HepG2 (cell line): ENCODE results near the gene GTF2F1. TPM values are rescaled to one million over a fixed set of nuclear protein-coding genes. Genes with fewer than 3 reads are reported as not detected.

Experiments used
- ATAC-seq: fragments of 200-7000 bp; cut with Tn5 transposase; 3 replicates; pipeline ENCODE4 v1.9.1; 2020; ENCODE audit warnings: mild to moderate bottlenecking, moderate library complexity
- BruUV-seq: library from RNA; stranded (reverse); fragments of 400-500 nt; replicated peaks from 2 replicates; lab custom pipeline; 2021; lab: Mats Ljungman, UMichigan
- CTCF ChIA-PET: fragments of 300-600 bp; formaldehyde crosslinking; extraction: SDS; loops from one replicate; lab custom pipeline; 2021; ENCODE audit warnings: low total read pairs, inconsistent platforms, low intra/inter-chr PET ratio; lab: Yijun Ruan, JAX
- POLR2A ChIA-PET: fragments of 350-600 bp; sonication (Branson Sonifier 250); formaldehyde crosslinking; loops from one replicate; lab custom pipeline; 2020; ENCODE audit warnings: antibody characterized with exemption, inconsistent platforms; lab: Yijun Ruan, JAX
- DNase-seq: peaks from one replicate; pipeline ENCODE4 v3.0.0-alpha.2; 2015; ENCODE audit warnings: low spot score
- FAIRE-seq: peaks from 3 replicates; lab custom pipeline; 2011; peaks lifted over from hg19 to GRCh38; lab: Jason Lieb, UNC
- H2AFZ ChIP-seq: one replicate; pipeline ENCODE4 v1.6.1; 2011; ENCODE audit warnings: low read length, inconsistent platforms
- H3K27ac ChIP-seq: fragments of 300-600 bp; 3 replicates; pipeline ENCODE4 v1.8.0; 2011; ENCODE audit warnings: mixed run types, mild to moderate bottlenecking, mixed read lengths, low read length, inconsistent platforms; ENCODE audit not compliant: insufficient read depth; ENCODE audit errors: extremely low read length
- H3K27me3 ChIP-seq, 2 experiments: fragments of 200-600 bp in 1 of 2; 2 replicates in 1 of 2; 3 replicates in 1 of 2; pipeline versions ENCODE4 v1.6.0 to v1.8.0; 2011; ENCODE audit warnings: low read length in 2 of 2, mild to moderate bottlenecking in 2 of 2, moderate library complexity in 2 of 2, inconsistent platforms in 1 of 2; ENCODE audit not compliant: insufficient read depth in 2 of 2, control insufficient read depth in 1 of 2
- H3K36me3 ChIP-seq, 2 experiments: fragments of 200-600 bp in 1 of 2; replicated peaks in 1 of 2; 2 replicates in 1 of 2; 3 replicates in 1 of 2; pipeline versions ENCODE4 v1.5.1 to v1.8.0; 2011; ENCODE audit warnings: low read length in 2 of 2, inconsistent platforms in 1 of 2; ENCODE audit not compliant: insufficient read depth in 2 of 2, control insufficient read depth in 1 of 2
- H3K4me1 ChIP-seq: 2 replicates; pipeline ENCODE4 v1.5.1; 2012; ENCODE audit warnings: low read length, inconsistent platforms; ENCODE audit not compliant: insufficient read depth
- H3K4me2 ChIP-seq: 2 replicates; pipeline ENCODE4 v1.6.0; 2011; ENCODE audit warnings: low read depth, low read length, inconsistent platforms
- H3K4me3 ChIP-seq, 3 experiments: fragments of 200-600 bp in 1 of 3; sonication (generic), shearing (Covaris generic) in 1 of 3; replicated peaks in 1 of 3; 2 replicates each; pipeline ENCODE4 v1.5.1; 2011 to 2016; ENCODE audit warnings: low read length in 3 of 3, inconsistent platforms in 2 of 3, low read depth in 2 of 3, mild to moderate bottlenecking in 2 of 3, control low read depth in 1 of 3, mixed read lengths in 1 of 3; ENCODE audit not compliant: insufficient read depth in 1 of 3
- H3K79me2 ChIP-seq: one replicate; pipeline ENCODE4 v1.6.1; 2011; ENCODE audit warnings: low read length, inconsistent platforms; ENCODE audit not compliant: insufficient read depth
- H3K9ac ChIP-seq: 2 replicates; pipeline ENCODE4 v1.6.0; 2011; ENCODE audit warnings: mild to moderate bottlenecking, low read depth, low read length, inconsistent platforms; ENCODE audit not compliant: insufficient read depth
- H3K9me3 ChIP-seq: 2 replicates; pipeline ENCODE4 v1.5.1; 2012; ENCODE audit warnings: mild to moderate bottlenecking, low read length
- H4K20me1 ChIP-seq: 2 replicates; pipeline ENCODE4 v1.6.0; 2011; ENCODE audit warnings: inconsistent platforms, mild to moderate bottlenecking, low read length, moderate library complexity; ENCODE audit not compliant: insufficient read depth
- ZBTB38 ChIP-seq: sonication (generic); formaldehyde crosslinking; IDR thresholded peaks from 2 replicates; pipeline ENCODE4 v1.5.1; 2020; ENCODE audit warnings: mild to moderate bottlenecking, missing genetic modification reagents
- ZNF7 ChIP-seq: IDR thresholded peaks from 2 replicates; pipeline ENCODE4 v1.6.1; 2016; ENCODE audit warnings: missing biosample characterization, missing genetic modification reagents
- WGBS: methylation state at CpG from one replicate; pipeline ENCODE4 v1.1.6; 2017; ENCODE audit warnings: low lambda C conversion rate; 5-methylcytosine and 5-hydroxymethylcytosine counted together
- in situ Hi-C: cut with HindIII; loops from 2 replicates; pipeline ENCODE4 v1.10.0; 2017; ENCODE audit warnings: low pct_unique_long_range_greater_than_20kb; ENCODE audit not compliant: extremely low pct_ligation_motif_present
- intact Hi-C: fragments of 100-400 bp; cut with micrococcal nuclease; formaldehyde crosslinking; loops from one replicate; pipeline ENCODE4 v1.10.0; 2022; ENCODE audit not compliant: unreplicated experiment
- polyA plus RNA-seq, 8 experiments: library from polyadenylated mRNA; depleted of rRNA in 3 of 8; stranded (reverse) in 7 of 8; unstranded in 1 of 8; fragments of >200 nt; fragmentation: Illumina TruSeq in 4 of 8; extraction: Trizol in 4 of 8; gene quantifications; 2 replicates each; pipeline versions ENCODE4 v1.2.1 to v1.2.3, GENCODE V29; 2011 to 2016; ENCODE audit warnings: low read depth in 4 of 8, missing spikeins in 1 of 8, mixed read lengths in 1 of 8; ENCODE audit not compliant: insufficient read depth in 1 of 8
- total RNA-seq, 5 experiments: library from RNA; depleted of rRNA; stranded (reverse); fragments of >200 nt; fragmentation: Illumina TruSeq; extraction: Trizol; gene quantifications; 2 replicates each; pipeline ENCODE4 v1.2.3, GENCODE V29; 2016; ENCODE audit warnings: low read depth in 1 of 5
- TF ChIP-seq, protein P1 (sequence below): sonication (generic); formaldehyde crosslinking; IDR thresholded peaks from 2 replicates; pipeline ENCODE4 v1.5.0; 2020; ENCODE audit warnings: mild to moderate bottlenecking, missing genetic modification reagents
- TF ChIP-seq, protein P2 (sequence below): sonication (generic); formaldehyde crosslinking; IDR thresholded peaks from 2 replicates; pipeline ENCODE4 v1.5.1; 2020; ENCODE audit warnings: mild to moderate bottlenecking, missing genetic modification reagents, moderate library complexity

The GTF2F1 gene
- total and polyA plus RNA-seq, 2 of the 13 experiments (the other 11 are each of a cell fraction or from before 2014, with no cell fraction given): 27.8 to 34.1 TPM

DNA sequence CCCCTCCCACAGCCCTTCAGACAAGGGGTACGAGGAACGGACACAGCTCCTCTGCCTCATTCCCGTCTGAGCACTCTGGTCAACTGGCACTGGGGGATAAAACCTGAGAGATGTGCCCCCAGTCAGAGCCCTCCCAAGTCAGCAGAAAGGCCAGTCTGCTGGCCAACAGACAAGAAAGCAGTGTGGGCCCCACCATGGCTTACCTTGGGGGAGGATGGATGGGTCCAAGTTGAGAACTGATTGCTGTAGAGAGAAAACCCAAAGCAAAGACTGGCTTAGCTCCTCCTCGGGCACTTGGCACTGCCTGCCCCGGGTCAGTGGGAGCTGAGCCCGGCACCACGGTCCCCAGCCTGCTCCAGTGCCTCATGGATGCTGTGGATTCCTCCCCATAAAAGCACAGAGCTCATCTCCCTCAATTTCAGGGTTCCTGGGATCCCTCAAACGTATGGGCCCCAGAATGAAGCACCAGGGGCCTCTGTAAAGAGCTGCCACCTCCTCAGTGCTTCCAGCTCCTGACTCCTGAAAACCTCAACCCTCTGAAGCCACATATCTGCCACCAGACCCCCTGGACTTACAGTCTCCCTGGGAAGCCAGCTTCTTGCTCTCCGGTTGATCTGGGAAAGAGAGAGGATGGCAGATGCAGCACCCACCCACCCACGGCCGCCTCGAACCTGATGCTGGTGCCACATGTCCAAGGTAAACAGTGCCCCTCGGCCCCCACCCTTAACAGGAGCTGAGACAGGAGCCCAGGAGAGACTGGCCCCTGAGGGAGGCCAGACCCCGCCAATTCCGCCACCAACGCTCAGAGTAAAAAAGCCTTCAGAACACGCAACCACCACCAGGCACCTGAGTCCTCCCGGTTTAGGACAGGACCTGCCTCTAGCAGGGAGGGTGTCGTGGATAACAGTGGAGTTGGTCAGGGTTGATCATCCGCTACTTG lies 28.4 kb upstream of the GTF2F1 start:
- TF ChIP-seq, protein P1, sequence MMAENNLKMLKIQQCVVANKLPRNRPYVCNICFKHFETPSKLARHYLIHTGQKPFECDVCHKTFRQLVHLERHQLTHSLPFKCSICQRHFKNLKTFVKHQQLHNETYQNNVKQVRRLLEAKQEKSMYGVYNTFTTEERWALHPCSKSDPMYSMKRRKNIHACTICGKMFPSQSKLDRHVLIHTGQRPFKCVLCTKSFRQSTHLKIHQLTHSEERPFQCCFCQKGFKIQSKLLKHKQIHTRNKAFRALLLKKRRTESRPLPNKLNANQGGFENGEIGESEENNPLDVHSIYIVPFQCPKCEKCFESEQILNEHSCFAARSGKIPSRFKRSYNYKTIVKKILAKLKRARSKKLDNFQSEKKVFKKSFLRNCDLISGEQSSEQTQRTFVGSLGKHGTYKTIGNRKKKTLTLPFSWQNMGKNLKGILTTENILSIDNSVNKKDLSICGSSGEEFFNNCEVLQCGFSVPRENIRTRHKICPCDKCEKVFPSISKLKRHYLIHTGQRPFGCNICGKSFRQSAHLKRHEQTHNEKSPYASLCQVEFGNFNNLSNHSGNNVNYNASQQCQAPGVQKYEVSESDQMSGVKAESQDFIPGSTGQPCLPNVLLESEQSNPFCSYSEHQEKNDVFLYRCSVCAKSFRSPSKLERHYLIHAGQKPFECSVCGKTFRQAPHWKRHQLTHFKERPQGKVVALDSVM: no peak
- TF ChIP-seq ZNF7 (no peak), ZBTB38 (CRISPR knock-in tag) (no peak)
- TF ChIP-seq, protein P2, sequence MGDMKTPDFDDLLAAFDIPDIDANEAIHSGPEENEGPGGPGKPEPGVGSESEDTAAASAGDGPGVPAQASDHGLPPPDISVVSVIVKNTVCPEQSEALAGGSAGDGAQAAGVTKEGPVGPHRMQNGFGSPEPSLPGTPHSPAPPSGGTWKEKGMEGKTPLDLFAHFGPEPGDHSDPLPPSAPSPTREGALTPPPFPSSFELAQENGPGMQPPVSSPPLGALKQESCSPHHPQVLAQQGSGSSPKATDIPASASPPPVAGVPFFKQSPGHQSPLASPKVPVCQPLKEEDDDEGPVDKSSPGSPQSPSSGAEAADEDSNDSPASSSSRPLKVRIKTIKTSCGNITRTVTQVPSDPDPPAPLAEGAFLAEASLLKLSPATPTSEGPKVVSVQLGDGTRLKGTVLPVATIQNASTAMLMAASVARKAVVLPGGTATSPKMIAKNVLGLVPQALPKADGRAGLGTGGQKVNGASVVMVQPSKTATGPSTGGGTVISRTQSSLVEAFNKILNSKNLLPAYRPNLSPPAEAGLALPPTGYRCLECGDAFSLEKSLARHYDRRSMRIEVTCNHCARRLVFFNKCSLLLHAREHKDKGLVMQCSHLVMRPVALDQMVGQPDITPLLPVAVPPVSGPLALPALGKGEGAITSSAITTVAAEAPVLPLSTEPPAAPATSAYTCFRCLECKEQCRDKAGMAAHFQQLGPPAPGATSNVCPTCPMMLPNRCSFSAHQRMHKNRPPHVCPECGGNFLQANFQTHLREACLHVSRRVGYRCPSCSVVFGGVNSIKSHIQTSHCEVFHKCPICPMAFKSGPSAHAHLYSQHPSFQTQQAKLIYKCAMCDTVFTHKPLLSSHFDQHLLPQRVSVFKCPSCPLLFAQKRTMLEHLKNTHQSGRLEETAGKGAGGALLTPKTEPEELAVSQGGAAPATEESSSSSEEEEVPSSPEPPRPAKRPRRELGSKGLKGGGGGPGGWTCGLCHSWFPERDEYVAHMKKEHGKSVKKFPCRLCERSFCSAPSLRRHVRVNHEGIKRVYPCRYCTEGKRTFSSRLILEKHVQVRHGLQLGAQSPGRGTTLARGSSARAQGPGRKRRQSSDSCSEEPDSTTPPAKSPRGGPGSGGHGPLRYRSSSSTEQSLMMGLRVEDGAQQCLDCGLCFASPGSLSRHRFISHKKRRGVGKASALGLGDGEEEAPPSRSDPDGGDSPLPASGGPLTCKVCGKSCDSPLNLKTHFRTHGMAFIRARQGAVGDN (CRISPR knock-in tag): peak; percentile 24; the same call in 1 of the 2 replicates
- ATAC-seq: no peak
- no peak overlapping the region for H2AFZ ChIP-seq
- no TSS peak for BruUV-seq
- H3K27me3 ChIP-seq: no peaks in the 10 kb centered on the region; a peak in 1 of 5 replicates
- no peaks in the 10 kb centered on the region for H3K9me3 ChIP-seq
- in situ Hi-C loops (no loop called here), intact Hi-C loops (no loop called here)
- no peak overlapping the region for H3K4me3 ChIP-seq
- ChIA-PET POLR2A (interaction anchor here (1.1 kb wide), 1 partner anchor 81 kb away, joined by 3 read pairs; no protein-coding TSS in a partner anchor), CTCF (no interaction called here)
- peaks cover 52% of the 10 kb centered on the region for H3K79me2 ChIP-seq
- DNase-seq: no peak
- peaks cover 51% of the 10 kb centered on the region for H4K20me1 ChIP-seq
- no peak for FAIRE-seq
- 0 out of 2 replicates have a peak overlapping the region, but pooled peaks have one; percentile 40 for H3K9ac ChIP-seq
- 98% methylated on average over 6 of the region's 20 CpGs for WGBS
- H3K4me1 ChIP-seq: peaks cover 30% of the 10 kb centered on the region
- no peak overlapping the region for H3K27ac ChIP-seq
- H3K36me3 ChIP-seq: peaks cover 36 to 62% of the 10 kb centered on the region in 2 experiments
- peak overlapping the region; percentile 94; the same call in 1 of the 2 replicates for H3K4me2 ChIP-seq
